Neural progenitor cell (in vitro differentiated cells): ENCODE measurements around the gene TRAPPC2L. TPM values are rescaled to one million over a fixed set of nuclear protein-coding genes. Genes with fewer than 3 reads are reported as not detected.

Experiments used
- DNase-seq: peaks from one replicate; pipeline ENCODE4 v3.0.0-alpha.2; 2016; ENCODE audit warnings: low spot score
- H2AFZ ChIP-seq: fragments of 200-600 bp; sonication (generic); replicated peaks from 2 replicates; pipeline ENCODE4 v1.6.1; 2016; ENCODE audit warnings: antibody characterized with exemption
- H3F3A ChIP-seq: fragments of 200-600 bp; sonication (generic); 2 replicates; pipeline ENCODE4 v1.6.1; 2016; ENCODE audit warnings: antibody characterized with exemption, low read depth
- H3K27ac ChIP-seq: fragments of 200-600 bp; sonication (generic); 2 replicates; pipeline ENCODE4 v1.5.1; 2016; ENCODE audit warnings: mild to moderate bottlenecking
- H3K27me3 ChIP-seq: fragments of 200-600 bp; sonication (generic); 2 replicates; pipeline ENCODE4 v1.6.1; 2016; ENCODE audit warnings: mild to moderate bottlenecking, moderate library complexity
- H3K36me3 ChIP-seq: fragments of 200-600 bp; sonication (generic); 2 replicates; pipeline ENCODE4 v1.5.1; 2016
- H3K4me1 ChIP-seq: fragments of 200-600 bp; sonication (generic); 2 replicates; pipeline ENCODE4 v1.6.1; 2016; ENCODE audit warnings: mixed run types
- H3K4me2 ChIP-seq: fragments of 200-600 bp; sonication (generic); 2 replicates; pipeline ENCODE4 v1.6.1; 2016
- H3K4me3 ChIP-seq: fragments of 200-600 bp; sonication (generic); 2 replicates; pipeline ENCODE4 v1.5.1; 2016
- H3K79me2 ChIP-seq: fragments of 200-600 bp; sonication (generic); 2 replicates; pipeline ENCODE4 v1.6.1; 2016; ENCODE audit warnings: low read depth
- H3K9ac ChIP-seq: fragments of 200-600 bp; sonication (generic); 2 replicates; pipeline ENCODE4 v1.6.1; 2016
- H3K9me3 ChIP-seq: fragments of 200-600 bp; sonication (generic); 2 replicates; pipeline ENCODE4 v1.5.1; 2016; ENCODE audit warnings: low read depth
- H4K20me1 ChIP-seq: fragments of 200-600 bp; sonication (generic); 2 replicates; pipeline ENCODE4 v1.6.1; 2016; ENCODE audit warnings: low read depth
- H3K27ac Mint-ChIP-seq: 3 replicates; pipeline ENCODE4 v1.8.0; 2021; ENCODE audit warnings: mixed read lengths
- H3K27me3 Mint-ChIP-seq: 2 replicates; pipeline ENCODE4 v1.8.0; 2022; ENCODE audit warnings: low read depth, mild to moderate bottlenecking, inconsistent platforms, moderate library complexity, mixed read lengths; ENCODE audit not compliant: insufficient read depth
- H3K36me3 Mint-ChIP-seq: 3 replicates; pipeline ENCODE4 v1.8.0; 2021; ENCODE audit warnings: mixed read lengths
- H3K4me1 Mint-ChIP-seq: 3 replicates; pipeline ENCODE4 v1.8.0; 2021; ENCODE audit warnings: mixed read lengths
- H3K4me3 Mint-ChIP-seq: 3 replicates; pipeline ENCODE4 v1.8.0; 2021; ENCODE audit warnings: mild to moderate bottlenecking, moderate library complexity, mixed read lengths
- H3K9me3 Mint-ChIP-seq: 3 replicates; pipeline ENCODE4 v1.8.0; 2020; ENCODE audit warnings: mixed read lengths
- EZH2 ChIP-seq: fragments of 200-600 bp; sonication (generic); IDR thresholded peaks from 2 replicates; pipeline ENCODE4 v1.6.1; 2017; ENCODE audit warnings: antibody characterized with exemption, mild to moderate bottlenecking, moderate library complexity
- EZH2phosphoT487 ChIP-seq: fragments of 200-600 bp; sonication (generic); IDR thresholded peaks from 2 replicates; pipeline ENCODE4 v1.6.1; 2017; ENCODE audit warnings: antibody characterized with exemption
- total RNA-seq: library from RNA; depleted of rRNA; stranded (reverse); fragments of >200 nt; gene quantifications from 2 replicates; pipeline ENCODE4 v1.2.3, GENCODE V29; 2015; ENCODE audit warnings: low replicate concordance
- TF ChIP-seq, protein P1 (sequence below): fragments of 200-600 bp; sonication (generic); IDR thresholded peaks from 2 replicates; pipeline ENCODE4 v1.5.1; 2017; ENCODE audit warnings: antibody characterized with exemption, mild to moderate bottlenecking

Gene TRAPPC2L
- total RNA-seq, 1 donor from 2014 or later = 31.8 TPM

- Mint-ChIP-seq H3K4me3 (no peak overlapping the region), H3K36me3 (no peaks in the 10 kb centered on the region), H3K9me3 (no peaks in the 10 kb centered on the region), H3K4me1 (peaks cover 4% of the 10 kb centered on the region), H3K27ac (no peak overlapping the region), H3K27me3 (peaks cover 11% of the 10 kb centered on the region)
- Histone ChIP-seq H3K4me1 (no peaks in the 10 kb centered on the region), H3K4me2 (no peak overlapping the region), H3K27ac (no peak overlapping the region), H3K27me3 (no peaks in the 10 kb centered on the region), H3K9me3 (no peaks in the 10 kb centered on the region), H4K20me1 (no peaks in the 10 kb centered on the region), H3F3A (no peaks in the 10 kb centered on the region), H3K79me2 (no peaks in the 10 kb centered on the region), H3K4me3 (no peak overlapping the region), H2AFZ (no peak overlapping the region), H3K9ac (no peak overlapping the region), H3K36me3 (no peaks in the 10 kb centered on the region)
- TF ChIP-seq EZH2 = no peak
- TF ChIP-seq, protein P1, sequence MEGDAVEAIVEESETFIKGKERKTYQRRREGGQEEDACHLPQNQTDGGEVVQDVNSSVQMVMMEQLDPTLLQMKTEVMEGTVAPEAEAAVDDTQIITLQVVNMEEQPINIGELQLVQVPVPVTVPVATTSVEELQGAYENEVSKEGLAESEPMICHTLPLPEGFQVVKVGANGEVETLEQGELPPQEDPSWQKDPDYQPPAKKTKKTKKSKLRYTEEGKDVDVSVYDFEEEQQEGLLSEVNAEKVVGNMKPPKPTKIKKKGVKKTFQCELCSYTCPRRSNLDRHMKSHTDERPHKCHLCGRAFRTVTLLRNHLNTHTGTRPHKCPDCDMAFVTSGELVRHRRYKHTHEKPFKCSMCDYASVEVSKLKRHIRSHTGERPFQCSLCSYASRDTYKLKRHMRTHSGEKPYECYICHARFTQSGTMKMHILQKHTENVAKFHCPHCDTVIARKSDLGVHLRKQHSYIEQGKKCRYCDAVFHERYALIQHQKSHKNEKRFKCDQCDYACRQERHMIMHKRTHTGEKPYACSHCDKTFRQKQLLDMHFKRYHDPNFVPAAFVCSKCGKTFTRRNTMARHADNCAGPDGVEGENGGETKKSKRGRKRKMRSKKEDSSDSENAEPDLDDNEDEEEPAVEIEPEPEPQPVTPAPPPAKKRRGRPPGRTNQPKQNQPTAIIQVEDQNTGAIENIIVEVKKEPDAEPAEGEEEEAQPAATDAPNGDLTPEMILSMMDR = no peak
- TF ChIP-seq EZH2phosphoT487 = no peak
- DNase-seq = no peak
These were observed 14.9 kb downstream of the TRAPPC2L start for GRCh38 chr16:88871730-88872416.

- no peak overlapping the region for H3K4me2 ChIP-seq
- no peaks in the 10 kb centered on the region for H3K36me3 Mint-ChIP-seq
- no peaks in the 10 kb centered on the region for H3K36me3 ChIP-seq
- TF ChIP-seq, protein P1 = no peak
- TF ChIP-seq EZH2 (no peak), EZH2phosphoT487 (no peak)
- H3K4me3 Mint-ChIP-seq = no peak overlapping the region
- no peak overlapping the region for H3K4me3 ChIP-seq
- H3F3A ChIP-seq = no peaks in the 10 kb centered on the region
- H3K4me1 Mint-ChIP-seq = peaks cover 4% of the 10 kb centered on the region
- H3K4me1 ChIP-seq = no peaks in the 10 kb centered on the region
- no peaks in the 10 kb centered on the region for H3K9me3 ChIP-seq
- H3K27ac ChIP-seq = no peak overlapping the region
- H4K20me1 ChIP-seq = no peaks in the 10 kb centered on the region
- H3K27me3 Mint-ChIP-seq = peaks cover 11% of the 10 kb centered on the region
- H3K79me2 ChIP-seq = no peaks in the 10 kb centered on the region
- H3K9ac ChIP-seq = no peak overlapping the region
- no peaks in the 10 kb centered on the region for H3K27me3 ChIP-seq
- no peaks in the 10 kb centered on the region for H3K9me3 Mint-ChIP-seq
- H3K27ac Mint-ChIP-seq = no peak overlapping the region
- H2AFZ ChIP-seq = no peak overlapping the region
- no peak for DNase-seq
These were observed 15.9 kb downstream of the TRAPPC2L start for GRCh38 chr16:88872650-88873331.

DNA sequence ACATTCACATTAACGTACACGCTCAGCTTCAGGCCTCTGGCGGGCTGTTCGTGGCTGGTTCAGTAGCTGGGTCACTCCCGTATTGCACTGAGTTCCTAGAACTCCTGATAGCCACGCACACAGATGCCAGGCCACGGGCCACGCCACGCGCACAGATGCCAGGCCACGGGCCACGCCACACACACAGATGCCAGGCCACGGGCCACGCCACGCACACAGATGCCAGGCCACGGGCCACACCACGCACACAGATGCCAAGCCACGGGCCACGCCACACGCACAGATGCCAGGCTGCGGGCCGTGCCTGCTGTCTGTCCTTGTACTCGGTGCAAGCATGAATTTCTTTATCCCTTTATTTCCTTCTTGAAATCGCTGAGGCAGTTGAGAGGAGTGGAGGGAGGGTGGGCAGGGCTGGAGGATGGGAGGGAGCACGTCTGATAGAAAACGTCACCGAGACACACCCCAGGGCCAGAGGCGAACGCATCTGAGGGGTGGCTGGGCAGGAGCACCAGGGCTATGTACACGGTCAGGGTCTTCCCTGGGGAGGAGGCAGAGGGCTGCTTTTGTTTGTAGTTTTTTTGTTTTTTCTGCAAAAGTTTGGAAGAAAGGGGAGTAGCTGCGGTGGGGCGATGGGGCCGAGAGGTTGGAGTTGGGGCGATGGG lies 18.1 kb downstream of the TRAPPC2L start:
- Histone ChIP-seq H3F3A (no peaks in the 10 kb centered on the region), H3K4me3 (no peak overlapping the region), H3K4me2 (no peak overlapping the region), H3K36me3 (no peaks in the 10 kb centered on the region), H3K9ac (no peak overlapping the region), H3K79me2 (no peaks in the 10 kb centered on the region), H3K27me3 (no peaks in the 10 kb centered on the region), H3K4me1 (no peaks in the 10 kb centered on the region), H3K27ac (no peak overlapping the region), H4K20me1 (no peaks in the 10 kb centered on the region), H2AFZ (no peak overlapping the region), H3K9me3 (no peaks in the 10 kb centered on the region)
- Mint-ChIP-seq H3K36me3 (no peaks in the 10 kb centered on the region), H3K27ac (peak overlapping the region; percentile 62), H3K9me3 (no peaks in the 10 kb centered on the region), H3K27me3 (peaks cover 9% of the 10 kb centered on the region), H3K4me1 (peaks cover 8% of the 10 kb centered on the region), H3K4me3 (peak overlapping the region; percentile 24)
- TF ChIP-seq EZH2phosphoT487 = no peak
- TF ChIP-seq, protein P1 = no peak
- TF ChIP-seq EZH2 = no peak
- no peak for DNase-seq
